Esophagus (tissue), 2 donors: ENCODE data around the gene TMEM59L. TPM values are rescaled to one million over a fixed set of nuclear protein-coding genes. Genes with fewer than 3 reads are reported as not detected.
A peak's percentile ranks its signal among the peaks of the same experiment; 100 is the strongest.
"Not testable (repeated sequence)": the region's sequence is repeated elsewhere in the genome, so short reads cannot be mapped to it uniquely, and the experiment has no call there.

Source experiments
- H3K27ac ChIP-seq, 2 donors: one replicate each; pipeline ENCODE4 v1.5.1; 2013; ENCODE audit warnings: low read depth in 2 of 2, mild to moderate bottlenecking in 2 of 2, inconsistent platforms in 1 of 2, low read length in 1 of 2, moderate library complexity in 1 of 2
- H3K27me3 ChIP-seq, 2 donors: one replicate each; pipeline ENCODE4 v1.6.1; 2013; ENCODE audit warnings: low read length in 2 of 2, control low read depth in 1 of 2, mild to moderate bottlenecking in 1 of 2; ENCODE audit not compliant: insufficient read depth in 2 of 2, control insufficient read depth in 1 of 2
- H3K36me3 ChIP-seq, 2 donors: one replicate each; pipeline ENCODE4 v1.6.1; 2013; ENCODE audit warnings: low read length in 1 of 2; ENCODE audit not compliant: control insufficient read depth in 2 of 2, insufficient read depth in 2 of 2
- H3K4me1 ChIP-seq, 2 donors: one replicate each; pipeline ENCODE4 v1.6.1; 2013; ENCODE audit warnings: low read length in 1 of 2; ENCODE audit not compliant: control insufficient read depth in 2 of 2, insufficient read depth in 2 of 2
- H3K4me3 ChIP-seq, 2 donors: one replicate each; pipeline ENCODE4 v1.5.1; 2013; ENCODE audit warnings: low read length in 2 of 2, mild to moderate bottlenecking in 2 of 2, low read depth in 1 of 2, moderate library complexity in 1 of 2
- H3K9me3 ChIP-seq, 2 donors: one replicate each; pipeline ENCODE4 v1.6.1; 2013; ENCODE audit warnings: mild to moderate bottlenecking in 2 of 2, low read depth in 1 of 2, low read length in 1 of 2, moderate library complexity in 1 of 2; ENCODE audit not compliant: control insufficient read depth in 2 of 2, insufficient read depth in 1 of 2
- WGBS, 2 donors: extraction: QIAGEN DNeasy Blood & Tissue Kit; methylation state at CpG; one replicate each; pipeline ENCODE4 v1.1.7; 2013; 5-methylcytosine and 5-hydroxymethylcytosine counted together
- polyA plus RNA-seq, 2 donors: library from polyadenylated mRNA; stranded (reverse); fragments of 200-250 nt; gene quantifications; one replicate each; pipeline ENCODE4 v1.2.3, GENCODE V29; 2013
- donor health status: healthy with polysubstance abuse.
- donor health status: Bipolar disorder and iron deficiency.

TMEM59L gene
- polyA plus RNA-seq, 2 donors: 0.41 to 0.71 TPM

DNA sequence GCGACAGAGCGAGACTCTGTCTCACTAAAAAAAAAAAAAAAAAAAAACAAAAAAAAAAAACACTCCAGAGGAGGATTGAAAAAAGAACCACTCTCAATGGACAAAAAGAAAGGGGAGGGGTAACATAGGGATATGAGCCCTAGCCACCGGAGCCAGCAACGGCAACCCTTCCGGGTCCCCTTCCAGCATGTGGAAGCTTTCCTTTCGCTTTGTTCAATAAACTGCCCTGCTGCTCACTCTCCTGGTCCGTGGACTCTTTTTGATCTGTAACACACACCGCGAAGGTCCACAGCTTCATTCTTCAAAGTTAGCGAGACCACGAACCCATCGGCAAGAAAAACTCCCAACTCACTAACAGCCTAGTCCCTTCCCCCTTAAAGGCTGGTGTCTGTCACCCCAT, 25.1 kb upstream of the TMEM59L start:
- Histone ChIP-seq H3K27ac (no peak overlapping the region), H3K4me1 (peaks cover 6 to 9% of the 10 kb centered on the region in 2 donors), H3K36me3 (peaks cover 0 to 5% of the 10 kb centered on the region in 2 donors), H3K4me3 (no peak overlapping the region), H3K9me3 (peaks cover 0 to 4% of the 10 kb centered on the region in 2 donors), H3K27me3 (no peaks in the 10 kb centered on the region)
- 92 to 93% methylated on average over 12 of the region's 12 CpGs for WGBS, 2 donors

DNA sequence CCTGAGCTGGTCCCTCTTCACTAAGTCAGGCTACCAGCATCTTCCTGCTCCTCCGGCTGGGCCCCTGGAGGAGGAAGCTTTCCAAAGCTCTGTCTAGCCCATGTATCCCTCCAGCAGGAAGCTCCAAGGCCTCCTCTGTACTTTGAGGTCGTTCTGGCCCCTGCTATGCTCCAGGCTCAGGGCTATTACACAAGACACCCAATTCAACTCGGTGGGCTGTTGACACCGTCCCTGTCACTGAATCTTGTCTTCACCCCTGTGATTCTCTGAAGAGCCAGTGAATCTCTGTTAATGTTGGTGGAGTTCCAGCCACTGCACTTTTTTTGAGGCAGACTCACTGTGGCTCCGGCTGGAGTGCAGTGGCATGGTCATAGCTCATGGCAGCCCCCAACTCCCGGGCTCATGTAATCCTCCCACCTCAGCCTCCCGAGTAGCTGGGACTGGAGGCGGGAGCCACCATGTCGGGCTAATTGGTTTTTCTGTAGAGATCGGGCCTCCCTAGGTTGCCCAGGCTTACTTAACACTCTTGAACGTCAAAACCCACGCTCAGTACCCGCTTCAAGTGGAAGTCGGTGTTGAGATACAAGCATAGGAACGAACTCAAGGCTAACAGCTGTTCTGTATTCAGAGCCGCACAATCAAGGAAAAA, 24.6 kb upstream of the TMEM59L start:
- H3K4me3 ChIP-seq: peak overlapping the region; percentile 78 to 85

DNA sequence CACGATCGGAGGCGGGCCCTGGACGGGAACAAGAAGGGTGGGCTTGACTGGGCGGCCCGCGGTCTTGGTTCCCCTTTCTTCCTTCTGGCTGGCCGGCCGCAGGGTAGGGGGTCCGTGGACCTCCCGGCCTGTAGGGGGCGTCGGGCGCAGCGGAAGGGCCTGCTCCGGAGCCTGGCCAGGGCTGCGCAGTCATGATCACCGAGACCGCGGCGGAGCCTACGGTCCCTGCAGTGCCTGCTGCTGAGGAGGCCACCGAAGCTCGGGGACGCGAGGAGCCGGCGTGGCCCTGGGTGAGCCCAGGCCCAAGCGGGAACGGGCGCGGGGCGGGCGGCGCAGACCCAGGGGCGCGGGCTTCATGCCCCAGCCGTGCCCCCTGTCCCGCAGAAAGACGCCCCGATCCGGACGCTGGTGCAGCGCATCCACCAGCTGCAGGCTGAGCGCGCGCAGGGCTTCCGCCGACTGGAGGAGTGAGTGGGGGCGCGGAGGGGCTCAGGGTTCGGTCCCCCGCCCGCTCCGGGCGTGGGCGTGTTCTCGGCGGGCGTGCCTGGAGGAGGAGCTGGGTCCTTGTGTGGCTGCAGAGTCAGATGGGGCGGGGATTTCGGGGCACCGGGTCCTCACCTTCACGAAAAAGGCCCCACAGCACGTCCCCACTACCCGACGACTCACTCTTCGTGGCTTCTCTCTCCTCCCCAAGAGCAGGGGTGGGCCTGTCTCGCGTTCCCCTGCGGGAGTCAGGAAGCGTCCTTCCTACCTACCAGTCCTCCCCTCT, 23.9 kb upstream of the TMEM59L start, which contains the start of gene REX1BD:
Gene REX1BD (plus strand): TSS at position 188 of the 769 bp plus-strand sequence. CDS start 4 bp downstream, at position 192.
- H3K27me3 ChIP-seq: no peaks in the 10 kb centered on the region
- peak within 1 kb of the TSS; percentile 88 to 93 for H3K27ac ChIP-seq
- peaks cover 6 to 9% of the 10 kb centered on the region in 2 donors for H3K4me1 ChIP-seq
- H3K9me3 ChIP-seq: peaks cover 0 to 4% of the 10 kb centered on the region in 2 donors
- H3K36me3 ChIP-seq: peaks cover 0 to 5% of the 10 kb centered on the region in 2 donors
- 1% methylated on average over 65 to 72 of the region's 72 CpGs for WGBS, 2 donors
- H3K4me3 ChIP-seq: peak within 1 kb of the TSS; percentile 78 to 85

More for the DNA sequence above, 24.6 kb upstream of the TMEM59L start:
- 34% methylated on average over 16 of the region's 16 CpGs for WGBS, 2 donors
- peaks cover 0 to 5% of the 10 kb centered on the region in 2 donors for H3K36me3 ChIP-seq
- peaks cover 6 to 9% of the 10 kb centered on the region in 2 donors for H3K4me1 ChIP-seq
- H3K27me3 ChIP-seq: no peaks in the 10 kb centered on the region
- H3K9me3 ChIP-seq: peaks cover 0 to 4% of the 10 kb centered on the region in 2 donors
- H3K27ac ChIP-seq: peak overlapping the region; percentile 88 to 93

DNA sequence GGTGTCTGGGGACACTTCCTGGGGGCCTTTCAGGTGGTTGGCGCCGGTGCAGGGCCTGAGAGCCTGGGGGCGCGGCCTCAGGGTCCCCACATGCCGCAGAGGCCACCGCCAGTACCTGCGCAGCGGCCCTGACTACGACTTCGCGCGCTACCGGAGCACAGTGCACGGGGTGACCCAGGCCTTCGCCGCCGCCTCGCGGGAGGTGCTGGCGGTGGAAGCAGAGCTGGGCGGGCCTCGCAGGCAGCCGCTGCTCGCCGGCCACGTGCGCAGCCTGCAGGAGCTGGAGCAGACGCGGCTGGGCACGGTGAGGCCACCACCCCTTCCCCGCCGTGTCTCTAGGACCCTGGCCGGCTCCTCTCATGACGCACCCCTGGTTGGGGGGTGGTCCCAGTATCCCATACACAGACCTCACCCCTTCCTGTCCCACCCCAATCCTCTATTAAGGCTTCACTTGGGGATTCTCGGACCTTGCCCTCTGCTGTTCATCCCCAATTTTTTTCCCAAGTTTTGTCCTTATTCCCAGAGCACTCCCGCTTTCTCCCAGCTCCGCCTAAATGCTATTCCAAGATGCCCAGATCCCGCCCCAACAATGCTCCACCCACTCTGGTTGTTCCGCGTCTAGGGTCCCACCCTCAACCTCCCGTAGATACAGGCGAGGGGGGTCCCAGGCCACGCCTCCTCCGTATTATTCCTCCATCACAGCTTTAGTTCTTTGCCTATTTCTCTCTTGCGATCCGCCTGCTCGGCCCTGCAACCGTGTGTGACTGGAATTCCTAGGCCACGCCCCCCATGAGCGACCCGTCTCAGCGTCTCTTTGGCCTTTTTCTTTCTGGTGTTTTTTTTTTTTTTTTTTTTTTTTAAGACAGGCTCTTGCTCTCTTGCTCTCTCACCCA, 23.0 kb upstream of the TMEM59L start:
- peaks cover 10 to 12% of the 10 kb centered on the region in 2 donors for H3K4me1 ChIP-seq
- peaks cover 0 to 4% of the 10 kb centered on the region in 2 donors for H3K9me3 ChIP-seq
- WGBS, 2 donors: 6 to 13% methylated on average over 47 to 52 of the region's 52 CpGs
- no peaks in the 10 kb centered on the region for H3K27me3 ChIP-seq
- H3K4me3 ChIP-seq: peak overlapping the region; percentile 78 to 85
- H3K27ac ChIP-seq: peak overlapping the region; percentile 88 to 93
- H3K36me3 ChIP-seq: peaks cover 0 to 5% of the 10 kb centered on the region in 2 donors

DNA sequence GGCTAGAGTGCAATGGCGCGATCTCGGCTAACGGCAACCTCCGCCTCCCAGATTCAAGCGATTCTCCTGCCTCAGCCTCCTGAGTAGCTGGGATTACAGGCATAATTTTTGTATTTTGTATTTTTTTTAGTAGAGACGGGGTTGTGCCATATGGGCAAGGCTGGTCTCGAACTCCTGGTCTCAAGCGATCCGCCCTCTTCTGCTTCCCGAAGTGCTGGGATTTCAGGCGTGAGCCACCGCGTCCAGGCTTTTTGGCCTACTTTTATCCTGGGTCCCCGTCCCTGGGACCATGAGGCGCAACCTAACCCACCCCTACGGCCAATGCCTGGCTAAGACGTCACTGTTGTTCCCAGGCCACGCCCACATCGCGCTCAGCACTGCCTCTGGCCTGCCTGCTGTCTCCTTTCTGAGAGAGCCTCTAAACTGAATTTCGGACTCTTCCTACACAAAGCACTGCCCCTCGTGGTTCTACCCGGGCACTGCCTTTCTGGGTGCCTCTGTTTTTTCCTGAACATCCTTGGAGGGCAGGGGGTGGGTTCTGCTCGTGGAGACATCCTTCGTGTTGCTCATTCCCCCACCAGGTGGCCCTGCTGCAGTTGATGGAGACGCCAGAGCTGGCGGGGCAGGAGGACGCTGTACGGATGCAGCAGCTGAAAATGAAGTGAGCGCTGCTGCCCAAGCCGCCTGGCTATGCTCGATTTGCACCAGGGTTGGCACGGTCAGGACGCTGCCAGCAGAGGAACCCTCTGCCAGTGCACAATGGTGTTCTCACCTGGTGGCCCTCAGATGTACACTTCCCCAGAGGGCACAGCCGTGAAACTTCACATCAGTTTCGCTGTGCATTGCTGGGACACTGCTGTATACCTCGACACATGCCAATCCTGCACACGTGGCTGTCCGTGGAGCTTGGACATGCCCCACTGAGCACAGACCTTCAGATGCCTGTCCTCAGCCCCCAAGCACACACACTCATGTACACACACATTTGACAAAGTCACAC, 22.1 kb upstream of the TMEM59L start:
- Histone ChIP-seq H3K9me3 (peaks cover 0 to 4% of the 10 kb centered on the region in 2 donors), H3K27me3 (no peaks in the 10 kb centered on the region), H3K36me3 (peaks cover 0 to 5% of the 10 kb centered on the region in 2 donors), H3K4me3 (no peak overlapping the region), H3K4me1 (peaks cover 11 to 12% of the 10 kb centered on the region in 2 donors), H3K27ac (peak overlapping the region in 1 of 2 donors; percentile 1)
- 75 to 76% methylated on average over 40 of the region's 40 CpGs for WGBS, 2 donors

DNA sequence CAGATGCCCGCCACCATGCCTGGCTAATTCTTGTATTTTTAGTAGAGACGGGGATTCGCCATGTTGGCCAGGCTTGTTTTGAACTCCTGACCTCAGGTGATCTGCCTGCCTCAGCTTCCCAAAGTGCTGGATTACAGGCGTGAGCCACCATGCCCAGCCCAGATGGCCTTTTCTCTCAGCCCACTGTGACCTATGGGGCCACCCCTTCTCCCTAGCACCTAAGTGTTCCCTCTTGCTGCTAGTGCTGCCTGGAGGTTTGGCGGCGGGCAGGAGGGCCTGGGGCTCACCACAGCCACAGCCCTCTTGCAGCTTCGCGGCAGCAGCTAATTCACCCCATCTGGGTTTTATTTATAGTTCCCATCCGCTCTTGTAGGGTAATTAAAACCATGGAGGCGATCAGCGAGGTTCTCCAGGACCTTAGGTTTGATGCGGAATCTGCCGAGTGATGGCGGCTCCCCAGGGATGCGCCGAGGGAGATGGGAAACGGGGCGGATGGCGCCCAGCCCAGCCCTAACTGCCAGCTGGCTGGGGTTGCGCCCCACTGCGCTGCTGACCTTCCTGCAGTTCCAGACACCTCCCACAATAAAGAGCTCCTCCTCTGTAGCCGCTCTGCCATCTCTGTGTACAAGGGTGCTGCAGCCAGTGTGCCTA, 20.8 kb upstream of the TMEM59L start:
- Histone ChIP-seq H3K4me3 (no peak overlapping the region), H3K27me3 (no peaks in the 10 kb centered on the region), H3K4me1 (peaks cover 11 to 12% of the 10 kb centered on the region in 2 donors), H3K36me3 (peaks cover 0 to 5% of the 10 kb centered on the region in 2 donors), H3K9me3 (peaks cover 0 to 4% of the 10 kb centered on the region in 2 donors), H3K27ac (no peak overlapping the region)
- WGBS, 2 donors: 87% methylated on average over 22 of the region's 22 CpGs

DNA sequence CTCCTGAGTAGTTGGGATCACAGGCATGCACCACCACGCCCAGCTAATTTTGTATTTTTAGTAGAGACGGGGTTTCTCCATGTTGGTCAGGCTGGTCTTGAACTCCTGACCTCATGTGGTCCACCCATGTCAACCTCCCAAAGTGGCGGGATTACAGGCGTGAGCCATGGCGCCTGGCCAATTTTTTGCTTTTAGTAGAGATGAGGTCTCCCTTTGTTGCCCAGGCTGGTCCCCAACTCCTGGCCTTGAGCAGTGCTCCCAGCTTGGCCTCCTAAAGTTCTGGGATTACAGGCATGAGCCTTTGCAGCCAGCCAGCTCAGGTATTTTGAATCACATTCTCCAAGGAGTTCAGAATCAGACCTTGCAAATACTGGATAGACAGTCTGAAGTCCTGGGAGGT, 19.9 kb upstream of the TMEM59L start:
- WGBS, 2 donors: 74 to 79% methylated on average over 5 of the region's 5 CpGs
- peaks cover 11 to 12% of the 10 kb centered on the region in 2 donors for H3K4me1 ChIP-seq

DNA sequence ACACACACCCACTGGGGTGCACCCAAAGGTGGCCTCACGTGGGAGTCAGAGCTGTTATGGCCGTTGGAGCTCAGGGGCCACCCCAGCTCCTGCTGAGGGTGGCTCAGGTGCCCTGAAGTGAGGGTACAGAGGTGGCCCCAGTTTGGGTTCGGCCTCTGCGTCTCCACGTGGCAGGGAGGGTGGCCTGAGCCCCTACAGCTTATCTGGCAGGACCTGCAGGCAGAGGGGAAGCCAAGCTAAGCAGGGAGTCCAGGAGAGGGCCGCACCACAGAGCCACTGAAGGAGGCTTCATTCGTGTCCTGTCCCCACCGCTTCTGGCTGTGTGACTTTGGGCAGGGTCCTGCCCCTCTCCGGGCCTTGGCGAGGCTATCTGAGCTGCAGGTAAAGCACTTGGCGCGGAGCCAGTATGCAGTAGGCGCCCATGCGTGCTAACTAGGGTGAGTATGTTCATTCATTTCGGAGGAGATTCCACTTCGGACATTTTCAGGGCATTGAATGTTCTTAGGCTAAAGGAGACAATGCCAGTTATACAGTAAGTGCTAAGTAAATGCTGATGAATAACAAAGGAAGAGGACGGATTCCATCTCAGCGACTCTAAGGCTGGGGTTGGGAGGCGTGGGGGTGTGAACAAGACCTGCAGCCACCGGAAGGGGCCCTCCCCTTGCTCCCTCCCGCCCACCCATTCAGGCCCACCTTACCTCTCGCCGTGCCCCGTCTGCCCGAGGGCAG, 19.1 kb upstream of the TMEM59L start:
- Histone ChIP-seq H3K27ac (peak overlapping the region in 1 of 2 donors; percentile 22), H3K9me3 (peaks cover 0 to 4% of the 10 kb centered on the region in 2 donors), H3K4me3 (no peak overlapping the region)

More for the DNA sequence above, 19.9 kb upstream of the TMEM59L start:
- not testable (repeated sequence) for H3K4me3 ChIP-seq, H3K27ac ChIP-seq, H3K36me3 ChIP-seq, H3K27me3 ChIP-seq, H3K9me3 ChIP-seq

More for the DNA sequence above, 19.1 kb upstream of the TMEM59L start:
- Histone ChIP-seq H3K27me3 (no peaks in the 10 kb centered on the region), H3K36me3 (peaks cover 0 to 5% of the 10 kb centered on the region in 2 donors), H3K4me1 (peaks cover 9 to 12% of the 10 kb centered on the region in 2 donors)
- WGBS, 2 donors: 41 to 43% methylated on average over 25 of the region's 25 CpGs
